SK-N-SH (cell line): Measurements from ENCODE around the gene EFHD2. TPM values are rescaled to one million over a fixed set of nuclear protein-coding genes. Genes with fewer than 3 reads are reported as not detected.

Experiments used
- CTCF ChIA-PET: fragments of 300-600, 350-600 bp; formaldehyde crosslinking; extraction: SDS; loops from one replicate; lab custom pipeline; 2021; lab: Yijun Ruan, JAX
- POLR2A ChIA-PET: fragments of 350-600 bp; sonication (Branson Sonifier 250); formaldehyde crosslinking; extraction: SDS; loops from one replicate; lab custom pipeline; 2020; ENCODE audit warnings: antibody characterized with exemption, inconsistent platforms; lab: Yijun Ruan, JAX
- DNase-seq: peaks from one replicate; pipeline ENCODE4 v3.0.0; 2012
- H2AFZ ChIP-seq: fragments of 200-600 bp; sonication (generic); 2 replicates; pipeline ENCODE4 v1.8.1; 2016; ENCODE audit warnings: antibody characterized with exemption, mild to moderate bottlenecking, low read depth
- H3F3A ChIP-seq: fragments of 200-600 bp; sonication (generic); replicated peaks from 2 replicates; pipeline ENCODE3; 2016; ENCODE audit warnings: antibody characterized with exemption, mild to moderate bottlenecking; ENCODE audit not compliant: insufficient read depth
- H3K27ac ChIP-seq, 2 experiments: fragments of 200-500 bp in 1 of 2; fragments of 200-600 bp in 1 of 2; sonication (Bioruptor generic) in 1 of 2; sonication (generic), shearing (Covaris generic) in 1 of 2; 2 replicates each; pipeline versions ENCODE4 v1.5.1 to v1.6.1; 2014 to 2016; ENCODE audit warnings: low read depth in 2 of 2, inconsistent platforms in 1 of 2, low read length in 1 of 2, mild to moderate bottlenecking in 1 of 2, mixed read lengths in 1 of 2
- H3K27me3 ChIP-seq: fragments of 200-600 bp; sonication (generic), shearing (Covaris generic); 2 replicates; pipeline ENCODE4 v1.6.1; 2016; ENCODE audit warnings: mixed run types; ENCODE audit not compliant: insufficient read depth
- H3K36me3 ChIP-seq, 2 experiments: fragments of 200-500 bp in 1 of 2; fragments of 200-600 bp in 1 of 2; sonication (Bioruptor generic) in 1 of 2; sonication (generic) in 1 of 2; replicated peaks in 1 of 2; 2 replicates each; pipeline versions ENCODE3 to v1.5.1; 2014 to 2016; ENCODE audit warnings: low read length in 1 of 2, mild to moderate bottlenecking in 1 of 2; ENCODE audit not compliant: insufficient read depth in 2 of 2, control insufficient read depth in 1 of 2
- H3K4me1 ChIP-seq, 2 experiments: fragments of 200-500 bp in 1 of 2; fragments of 200-600 bp in 1 of 2; sonication (Bioruptor generic) in 1 of 2; sonication (generic), shearing (Covaris generic) in 1 of 2; 2 replicates each; pipeline versions ENCODE4 v1.5.1 to v1.6.1; 2014 to 2016; ENCODE audit warnings: low read depth in 1 of 2, low read length in 1 of 2, mixed run types in 1 of 2; ENCODE audit not compliant: insufficient read depth in 2 of 2, control insufficient read depth in 1 of 2
- H3K4me2 ChIP-seq: fragments of 200-600 bp; sonication (generic), shearing (Covaris generic); 2 replicates; pipeline ENCODE4 v1.6.1; 2017; ENCODE audit warnings: mixed run types
- H3K4me3 ChIP-seq, 2 experiments: fragments of 200-500 bp in 1 of 2; fragments of 200-600 bp in 1 of 2; sonication (Bioruptor generic) in 1 of 2; sonication (generic), shearing (Covaris generic) in 1 of 2; 2 replicates each; pipeline versions ENCODE4 v1.5.1 to v1.8.1; 2014 to 2016; ENCODE audit warnings: low read depth in 2 of 2, inconsistent platforms in 1 of 2, low read length in 1 of 2, mild to moderate bottlenecking in 1 of 2, mixed read lengths in 1 of 2, moderate library complexity in 1 of 2
- H3K79me2 ChIP-seq: fragments of 200-600 bp; sonication (generic); 2 replicates; pipeline ENCODE4 v1.8.1; 2017; ENCODE audit warnings: mild to moderate bottlenecking; ENCODE audit not compliant: insufficient read depth
- H3K9ac ChIP-seq: fragments of 200-600 bp; sonication (generic); 2 replicates; pipeline ENCODE4 v1.6.1; 2017; ENCODE audit warnings: mixed run types
- H3K9me2 ChIP-seq: fragments of 200-600 bp; sonication (generic); 2 replicates; pipeline ENCODE4 v1.6.1; 2017; ENCODE audit warnings: mixed run types
- H3K9me3 ChIP-seq: fragments of 200-600 bp; sonication (generic); 2 replicates; pipeline ENCODE4 v1.6.1; 2017; ENCODE audit warnings: mixed run types, mild to moderate bottlenecking, moderate library complexity
- H4K20me1 ChIP-seq: fragments of 200-600 bp; sonication (generic); 2 replicates; pipeline ENCODE4 v1.6.1; 2017; ENCODE audit warnings: mild to moderate bottlenecking, mixed run types; ENCODE audit not compliant: insufficient read depth
- CHD2 ChIP-seq: fragments of 150-350 bp; IDR thresholded peaks from 2 replicates; pipeline ENCODE4 v1.6.1; 2018; ENCODE audit warnings: low read length; ENCODE audit not compliant: partially characterized antibody
- ELF1 ChIP-seq: IDR thresholded peaks from 2 replicates; pipeline ENCODE4 v1.4.0; 2012
- EP300 ChIP-seq, 2 experiments: IDR thresholded peaks; 2 replicates each; pipeline versions ENCODE4 v1.4.0 to v1.6.1; 2012; ENCODE audit warnings: borderline replicate concordance in 1 of 2, low read depth in 1 of 2, low read length in 1 of 2
- FOSL2 ChIP-seq: IDR thresholded peaks from 2 replicates; pipeline ENCODE4 v1.4.0; 2012; ENCODE audit warnings: low read depth, mild to moderate bottlenecking, moderate library complexity, borderline replicate concordance
- FOXJ3 ChIP-seq: sonication (generic); formaldehyde crosslinking; IDR thresholded peaks from 2 replicates; pipeline ENCODE4 v1.5.1; 2020; ENCODE audit warnings: mild to moderate bottlenecking, missing genetic modification reagents
- GABPA ChIP-seq: IDR thresholded peaks from 2 replicates; pipeline ENCODE4 v1.4.0; 2012; ENCODE audit warnings: low read depth, mild to moderate bottlenecking
- JUND ChIP-seq: IDR thresholded peaks from 2 replicates; pipeline ENCODE4 v1.4.0; 2012
- NFIC ChIP-seq: IDR thresholded peaks from 2 replicates; pipeline ENCODE4 v1.4.0; 2012; ENCODE audit warnings: borderline replicate concordance
- POLR2AphosphoS5 ChIP-seq: IDR thresholded peaks from 2 replicates; pipeline ENCODE4 v1.6.1; 2012; ENCODE audit warnings: low read depth, low read length
- RAD21 ChIP-seq: IDR thresholded peaks from 2 replicates; pipeline ENCODE4 v1.6.1; 2012; ENCODE audit warnings: mild to moderate bottlenecking, low read length
- RXRA ChIP-seq: IDR thresholded peaks from 2 replicates; pipeline ENCODE4 v1.4.0; 2012; ENCODE audit warnings: low read depth, mild to moderate bottlenecking, borderline replicate concordance
- SIN3A ChIP-seq: IDR thresholded peaks from 2 replicates; pipeline ENCODE4 v1.6.1; 2012; ENCODE audit warnings: low read depth, mild to moderate bottlenecking, low read length, moderate library complexity, borderline replicate concordance
- SMC3 ChIP-seq: IDR thresholded peaks from 2 replicates; pipeline ENCODE4 v1.6.1; 2012; ENCODE audit warnings: low read depth, low read length, improper control_type of control experiment
- TAF1 ChIP-seq: IDR thresholded peaks from 2 replicates; pipeline ENCODE4 v1.6.1; 2012; ENCODE audit warnings: low read depth, mild to moderate bottlenecking, low read length, moderate library complexity, borderline replicate concordance
- TCF12 ChIP-seq: IDR thresholded peaks from 2 replicates; pipeline ENCODE4 v1.4.0; 2012
- TEAD4 ChIP-seq: IDR thresholded peaks from 2 replicates; pipeline ENCODE4 v1.4.0; 2012; ENCODE audit warnings: mild to moderate bottlenecking, borderline replicate concordance; ENCODE audit not compliant: insufficient read depth
- YY1 ChIP-seq: IDR thresholded peaks from 2 replicates; pipeline ENCODE4 v1.4.0; 2012; ENCODE audit warnings: low read depth, mild to moderate bottlenecking
- WGBS: methylation state at CpG from one replicate; pipeline ENCODE4 v1.1.6; 2017; ENCODE audit warnings: low lambda C conversion rate; 5-methylcytosine and 5-hydroxymethylcytosine counted together
- polyA plus RNA-seq, 3 experiments: library from polyadenylated mRNA; depleted of rRNA; stranded (reverse); fragments of >200 nt; gene quantifications; 2 replicates each; pipeline ENCODE4 v1.2.3, GENCODE V29; 2012
- TF ChIP-seq, protein P1 (sequence below): fragments of 150-350 bp; IDR thresholded peaks from 2 replicates; pipeline ENCODE4 v1.6.1; 2016; ENCODE audit warnings: mild to moderate bottlenecking, low read depth, low read length
- TF ChIP-seq, protein P2 (sequence below): IDR thresholded peaks from 2 replicates; pipeline ENCODE4; 2012
- TF ChIP-seq, protein P3 (sequence below): IDR thresholded peaks from 2 replicates; pipeline ENCODE4 v1.6.1; 2012; ENCODE audit warnings: mild to moderate bottlenecking, low read depth, low read length, moderate library complexity
- TF ChIP-seq, protein P4 (sequence below): IDR thresholded peaks from 2 replicates; pipeline ENCODE4 v1.4.0; 2012; ENCODE audit warnings: low read depth, borderline replicate concordance

The EFHD2 gene
- polyA plus RNA-seq, 1 of the 3 experiments (the other 2 are of a cell fraction) = 59.8 TPM

DNA sequence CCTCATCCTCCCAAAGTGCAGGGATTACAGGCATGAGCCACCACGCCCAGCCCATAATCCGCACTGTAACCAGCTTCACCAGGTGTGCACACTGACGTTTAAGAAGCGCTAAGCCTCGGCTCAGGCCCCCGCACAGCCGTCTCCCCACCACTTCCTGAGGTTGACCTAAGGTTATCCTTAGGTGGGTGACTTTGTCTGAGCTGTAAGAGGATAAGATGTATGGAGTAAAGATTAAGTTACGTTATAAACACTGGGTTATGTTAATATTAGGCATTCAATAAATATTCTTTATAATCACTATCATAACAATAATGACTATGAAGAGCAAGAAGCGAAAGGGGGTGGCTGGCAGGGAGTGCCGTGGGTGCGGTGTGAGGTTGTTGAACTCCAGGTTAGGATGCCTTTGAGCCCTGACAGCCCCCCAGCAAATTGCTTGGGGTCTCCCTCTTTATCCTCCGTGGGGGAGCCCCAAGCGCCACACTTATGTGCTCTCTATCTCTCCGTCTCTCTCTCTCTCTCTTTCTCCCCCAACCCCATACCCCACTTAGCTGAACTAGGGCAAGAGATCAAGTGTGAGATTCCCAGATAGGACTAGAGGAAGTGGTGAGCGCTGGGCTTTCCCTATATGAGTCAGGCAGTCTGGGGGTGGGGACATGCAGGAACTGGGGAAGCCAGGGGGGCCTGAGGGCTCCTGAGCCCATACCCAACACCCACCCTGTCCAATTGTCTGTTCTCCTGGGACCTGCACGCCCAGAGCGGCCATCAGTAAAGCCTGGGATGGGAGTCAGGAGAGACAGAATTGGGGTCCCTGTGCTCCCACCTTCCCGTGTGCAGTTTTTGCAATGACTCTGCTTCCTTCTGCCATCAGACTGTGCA lies 7.6 kb downstream of the EFHD2 start:
- ChIA-PET CTCF (interaction anchor here (1.0 to 1.1 kb wide), 3 partner anchors 14 to 94 kb away, joined by 4 to 6 read pairs (median 6); no protein-coding TSS in a partner anchor), POLR2A (interaction anchor here (0.7 kb wide), 1 partner anchor 15 kb away, joined by 5 read pairs; no protein-coding TSS in a partner anchor)
- no peaks in the 10 kb centered on the region for H3K9me2 ChIP-seq
- peaks cover 16 to 28% of the 10 kb centered on the region in 2 experiments; a peak in 3 of 4 replicates for H3K4me1 ChIP-seq
- peaks cover 33% of the 10 kb centered on the region for H4K20me1 ChIP-seq
- H3K79me2 ChIP-seq = peaks cover 90% of the 10 kb centered on the region
- H3K9ac ChIP-seq = peak overlapping the region; percentile 3; the same call in 1 of the 2 replicates
- no peak overlapping the region for H2AFZ ChIP-seq
- 41% methylated on average over 16 of the region's 18 CpGs for WGBS
- H3F3A ChIP-seq = peaks cover 28% of the 10 kb centered on the region
- 0 out of 2 replicates have a peak, but pooled peaks have one; percentile 19 for TF ChIP-seq SIN3A
- 0 out of 2 replicates have a peak, but pooled peaks have one; percentile 20 for TF ChIP-seq GABPA
- TF ChIP-seq SMC3 = no peak
- TF ChIP-seq NFIC = peak; percentile 69
- TF ChIP-seq JUND = peak; percentile 82
- peak; percentile 88 for TF ChIP-seq RXRA
- peak; percentile 89 for TF ChIP-seq FOSL2
- no peak for TF ChIP-seq RAD21
- TF ChIP-seq POLR2AphosphoS5 = peak; percentile 44; the same call in 1 of the 2 replicates
- no peak for TF ChIP-seq FOXJ3 (CRISPR knock-in tag)
- TF ChIP-seq, protein P1, sequence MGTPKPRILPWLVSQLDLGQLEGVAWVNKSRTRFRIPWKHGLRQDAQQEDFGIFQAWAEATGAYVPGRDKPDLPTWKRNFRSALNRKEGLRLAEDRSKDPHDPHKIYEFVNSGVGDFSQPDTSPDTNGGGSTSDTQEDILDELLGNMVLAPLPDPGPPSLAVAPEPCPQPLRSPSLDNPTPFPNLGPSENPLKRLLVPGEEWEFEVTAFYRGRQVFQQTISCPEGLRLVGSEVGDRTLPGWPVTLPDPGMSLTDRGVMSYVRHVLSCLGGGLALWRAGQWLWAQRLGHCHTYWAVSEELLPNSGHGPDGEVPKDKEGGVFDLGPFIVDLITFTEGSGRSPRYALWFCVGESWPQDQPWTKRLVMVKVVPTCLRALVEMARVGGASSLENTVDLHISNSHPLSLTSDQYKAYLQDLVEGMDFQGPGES = no peak
- peak; percentile 74 for TF ChIP-seq TCF12
- TF ChIP-seq, protein P2, sequence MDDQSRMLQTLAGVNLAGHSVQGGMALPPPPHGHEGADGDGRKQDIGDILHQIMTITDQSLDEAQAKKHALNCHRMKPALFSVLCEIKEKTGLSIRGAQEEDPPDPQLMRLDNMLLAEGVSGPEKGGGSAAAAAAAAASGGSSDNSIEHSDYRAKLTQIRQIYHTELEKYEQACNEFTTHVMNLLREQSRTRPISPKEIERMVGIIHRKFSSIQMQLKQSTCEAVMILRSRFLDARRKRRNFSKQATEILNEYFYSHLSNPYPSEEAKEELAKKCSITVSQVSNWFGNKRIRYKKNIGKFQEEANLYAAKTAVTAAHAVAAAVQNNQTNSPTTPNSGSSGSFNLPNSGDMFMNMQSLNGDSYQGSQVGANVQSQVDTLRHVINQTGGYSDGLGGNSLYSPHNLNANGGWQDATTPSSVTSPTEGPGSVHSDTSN = peak; percentile 40
- TF ChIP-seq, protein P3, sequence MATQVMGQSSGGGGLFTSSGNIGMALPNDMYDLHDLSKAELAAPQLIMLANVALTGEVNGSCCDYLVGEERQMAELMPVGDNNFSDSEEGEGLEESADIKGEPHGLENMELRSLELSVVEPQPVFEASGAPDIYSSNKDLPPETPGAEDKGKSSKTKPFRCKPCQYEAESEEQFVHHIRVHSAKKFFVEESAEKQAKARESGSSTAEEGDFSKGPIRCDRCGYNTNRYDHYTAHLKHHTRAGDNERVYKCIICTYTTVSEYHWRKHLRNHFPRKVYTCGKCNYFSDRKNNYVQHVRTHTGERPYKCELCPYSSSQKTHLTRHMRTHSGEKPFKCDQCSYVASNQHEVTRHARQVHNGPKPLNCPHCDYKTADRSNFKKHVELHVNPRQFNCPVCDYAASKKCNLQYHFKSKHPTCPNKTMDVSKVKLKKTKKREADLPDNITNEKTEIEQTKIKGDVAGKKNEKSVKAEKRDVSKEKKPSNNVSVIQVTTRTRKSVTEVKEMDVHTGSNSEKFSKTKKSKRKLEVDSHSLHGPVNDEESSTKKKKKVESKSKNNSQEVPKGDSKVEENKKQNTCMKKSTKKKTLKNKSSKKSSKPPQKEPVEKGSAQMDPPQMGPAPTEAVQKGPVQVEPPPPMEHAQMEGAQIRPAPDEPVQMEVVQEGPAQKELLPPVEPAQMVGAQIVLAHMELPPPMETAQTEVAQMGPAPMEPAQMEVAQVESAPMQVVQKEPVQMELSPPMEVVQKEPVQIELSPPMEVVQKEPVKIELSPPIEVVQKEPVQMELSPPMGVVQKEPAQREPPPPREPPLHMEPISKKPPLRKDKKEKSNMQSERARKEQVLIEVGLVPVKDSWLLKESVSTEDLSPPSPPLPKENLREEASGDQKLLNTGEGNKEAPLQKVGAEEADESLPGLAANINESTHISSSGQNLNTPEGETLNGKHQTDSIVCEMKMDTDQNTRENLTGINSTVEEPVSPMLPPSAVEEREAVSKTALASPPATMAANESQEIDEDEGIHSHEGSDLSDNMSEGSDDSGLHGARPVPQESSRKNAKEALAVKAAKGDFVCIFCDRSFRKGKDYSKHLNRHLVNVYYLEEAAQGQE = no peak
- no peak for TF ChIP-seq CHD2
- peak; percentile 63; the same call in 1 of the 2 replicates for TF ChIP-seq TEAD4
- TF ChIP-seq TAF1 = no peak
- TF ChIP-seq ELF1 = peak; percentile 39; the same call in 1 of the 2 replicates
- peak in 1 of 2 experiments; percentile 79; a peak in 2 of 4 replicates for TF ChIP-seq EP300 (IDR thresholded peaks at IDR 0.05; ENCODE audit: borderline replicate concordance in 1 of 2, low read depth in 1 of 2, low read length in 1 of 2)
- TF ChIP-seq, protein P4, sequence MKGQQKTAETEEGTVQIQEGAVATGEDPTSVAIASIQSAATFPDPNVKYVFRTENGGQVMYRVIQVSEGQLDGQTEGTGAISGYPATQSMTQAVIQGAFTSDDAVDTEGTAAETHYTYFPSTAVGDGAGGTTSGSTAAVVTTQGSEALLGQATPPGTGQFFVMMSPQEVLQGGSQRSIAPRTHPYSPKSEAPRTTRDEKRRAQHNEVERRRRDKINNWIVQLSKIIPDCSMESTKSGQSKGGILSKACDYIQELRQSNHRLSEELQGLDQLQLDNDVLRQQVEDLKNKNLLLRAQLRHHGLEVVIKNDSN = no peak
- TF ChIP-seq YY1 = no peak
- H3K36me3 ChIP-seq = peaks cover 0 to 14% of the 10 kb centered on the region in 2 experiments
- no peaks in the 10 kb centered on the region for H3K27me3 ChIP-seq
- no peaks in the 10 kb centered on the region for H3K9me3 ChIP-seq
- peak; percentile 41 for DNase-seq
- peak overlapping the region; percentile 76 for H3K4me2 ChIP-seq
- H3K27ac ChIP-seq = peak overlapping the region in 1 of 2 experiments; percentile 87; a peak in 2 of 4 replicates
- H3K4me3 ChIP-seq = 0 out of 4 replicates have a peak overlapping the region, but pooled peaks of 1 of the 2 experiments have one; percentile 22
